ENCODE results near the gene MYO9B. TPM values are rescaled to one million over a fixed set of nuclear protein-coding genes. Genes with fewer than 3 reads are reported as not detected.
A peak's percentile ranks its signal among the peaks of the same experiment; 100 is the strongest.

The MYO9B gene
- total RNA-seq, 3 donors from 2014 or later (not counting 1 experiment from before 2014, with no cell fraction given): 321 to 378 (median 365) TPM

DNA sequence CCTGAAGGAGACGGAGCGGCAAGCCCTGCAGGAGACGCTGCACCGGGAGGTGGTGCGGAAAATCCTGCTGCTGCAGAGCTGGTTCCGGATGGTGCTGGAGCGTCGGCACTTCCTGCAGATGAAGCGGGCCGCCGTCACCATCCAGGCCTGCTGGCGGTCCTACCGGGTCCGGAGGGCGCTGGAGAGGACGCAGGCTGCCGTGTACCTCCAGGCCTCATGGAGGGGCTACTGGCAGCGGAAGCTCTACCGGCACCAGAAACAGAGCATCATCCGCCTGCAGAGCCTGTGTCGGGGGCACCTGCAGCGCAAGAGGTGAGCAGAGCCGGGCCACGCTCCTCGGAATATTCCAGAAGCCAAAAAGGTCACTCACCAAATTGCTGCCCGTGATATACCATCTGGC lies 117.2 kb downstream of the MYO9B start:
- no peaks in the 10 kb centered on the region for H3K27me3 Mint-ChIP-seq (ENCODE audit: low read depth in 2 of 2)
- no peak overlapping the region for H3K4me3 Mint-ChIP-seq
- H3K4me3 ChIP-seq (ENCODE audit: low read length): no peak overlapping the region
- H3K9me3 Mint-ChIP-seq: no peaks in the 10 kb centered on the region
- no peaks in the 10 kb centered on the region for H3K9me3 ChIP-seq (ENCODE audit: control insufficient read depth, insufficient read depth, low read length)
- H3K27ac ChIP-seq (ENCODE audit: low read length): no peak overlapping the region
- no peaks in the 10 kb centered on the region for H3K27me3 ChIP-seq (ENCODE audit: control insufficient read depth, insufficient read depth, low read length)
- H3K36me3 Mint-ChIP-seq: no peaks in the 10 kb centered on the region
- 98% methylated on average over 26 of the region's 26 CpGs for WGBS (ENCODE audit: insufficient coverage)
- intact Hi-C loops (cut with micrococcal nuclease): no loop called here
- H3K4me1 ChIP-seq (ENCODE audit: control insufficient read depth, insufficient read depth, low read length): no peaks in the 10 kb centered on the region
- ATAC-seq: no peak
- TF ChIP-seq, protein P1, sequence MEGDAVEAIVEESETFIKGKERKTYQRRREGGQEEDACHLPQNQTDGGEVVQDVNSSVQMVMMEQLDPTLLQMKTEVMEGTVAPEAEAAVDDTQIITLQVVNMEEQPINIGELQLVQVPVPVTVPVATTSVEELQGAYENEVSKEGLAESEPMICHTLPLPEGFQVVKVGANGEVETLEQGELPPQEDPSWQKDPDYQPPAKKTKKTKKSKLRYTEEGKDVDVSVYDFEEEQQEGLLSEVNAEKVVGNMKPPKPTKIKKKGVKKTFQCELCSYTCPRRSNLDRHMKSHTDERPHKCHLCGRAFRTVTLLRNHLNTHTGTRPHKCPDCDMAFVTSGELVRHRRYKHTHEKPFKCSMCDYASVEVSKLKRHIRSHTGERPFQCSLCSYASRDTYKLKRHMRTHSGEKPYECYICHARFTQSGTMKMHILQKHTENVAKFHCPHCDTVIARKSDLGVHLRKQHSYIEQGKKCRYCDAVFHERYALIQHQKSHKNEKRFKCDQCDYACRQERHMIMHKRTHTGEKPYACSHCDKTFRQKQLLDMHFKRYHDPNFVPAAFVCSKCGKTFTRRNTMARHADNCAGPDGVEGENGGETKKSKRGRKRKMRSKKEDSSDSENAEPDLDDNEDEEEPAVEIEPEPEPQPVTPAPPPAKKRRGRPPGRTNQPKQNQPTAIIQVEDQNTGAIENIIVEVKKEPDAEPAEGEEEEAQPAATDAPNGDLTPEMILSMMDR (IDR thresholded peaks at IDR 0.05): no peak
- peaks cover 0 to 11% of the 10 kb centered on the region in 2 donors for H3K4me1 Mint-ChIP-seq
- no peak for DNase-seq
- H3K27ac Mint-ChIP-seq: no peak overlapping the region
- H3K36me3 ChIP-seq (ENCODE audit: control insufficient read depth, insufficient read depth, low read length): peaks cover 84% of the 10 kb centered on the region

- Histone ChIP-seq H3K36me3 (ENCODE audit: control insufficient read depth, insufficient read depth, low read length) (peaks cover 81% of the 10 kb centered on the region), H3K9me3 (ENCODE audit: control insufficient read depth, insufficient read depth, low read length) (no peaks in the 10 kb centered on the region), H3K4me3 (ENCODE audit: low read length) (no peak overlapping the region), H3K27ac (ENCODE audit: low read length) (no peak overlapping the region), H3K27me3 (ENCODE audit: control insufficient read depth, insufficient read depth, low read length) (no peaks in the 10 kb centered on the region), H3K4me1 (ENCODE audit: control insufficient read depth, insufficient read depth, low read length) (no peaks in the 10 kb centered on the region)
- no peak for ATAC-seq
- Mint-ChIP-seq H3K27me3 (ENCODE audit: low read depth in 2 of 2) (no peaks in the 10 kb centered on the region), H3K36me3 (no peaks in the 10 kb centered on the region), H3K27ac (no peak overlapping the region), H3K9me3 (no peaks in the 10 kb centered on the region), H3K4me1 (peaks cover 0 to 11% of the 10 kb centered on the region in 2 donors), H3K4me3 (no peak overlapping the region)
- no peak for DNase-seq
- 97% methylated on average over 16 of the region's 16 CpGs for WGBS (ENCODE audit: insufficient coverage)
- intact Hi-C loops (cut with micrococcal nuclease): no loop called here
- TF ChIP-seq, protein P1 (IDR thresholded peaks at IDR 0.05): no peak
These were observed 119.0 kb downstream of the MYO9B start for GRCh38 chr19:17194608-17195007.

GRCh38 chr19:17195106-17195505 lies 119.5 kb downstream of the MYO9B start:
- no peak overlapping the region for H3K4me3 Mint-ChIP-seq
- Histone ChIP-seq H3K9me3 (ENCODE audit: control insufficient read depth, insufficient read depth, low read length) (no peaks in the 10 kb centered on the region), H3K36me3 (ENCODE audit: control insufficient read depth, insufficient read depth, low read length) (peaks cover 78% of the 10 kb centered on the region), H3K27me3 (ENCODE audit: control insufficient read depth, insufficient read depth, low read length) (no peaks in the 10 kb centered on the region), H3K27ac (ENCODE audit: low read length) (no peak overlapping the region), H3K4me3 (ENCODE audit: low read length) (no peak overlapping the region), H3K4me1 (ENCODE audit: control insufficient read depth, insufficient read depth, low read length) (no peaks in the 10 kb centered on the region)
- no peaks in the 10 kb centered on the region for H3K27me3 Mint-ChIP-seq (ENCODE audit: low read depth in 2 of 2)
- TF ChIP-seq, protein P1 (IDR thresholded peaks at IDR 0.05): no peak
- WGBS (ENCODE audit: insufficient coverage): 97% methylated on average over 23 of the region's 23 CpGs
- no peaks in the 10 kb centered on the region for H3K36me3 Mint-ChIP-seq
- no peaks in the 10 kb centered on the region for H3K9me3 Mint-ChIP-seq
- no peak overlapping the region for H3K27ac Mint-ChIP-seq
- H3K4me1 Mint-ChIP-seq: peaks cover 0 to 11% of the 10 kb centered on the region in 2 donors
- intact Hi-C loops (cut with micrococcal nuclease): no loop called here
- no peak for DNase-seq
- ATAC-seq: no peak

GRCh38 chr19:17196610-17197009 lies 121.0 kb downstream of the MYO9B start:
- Histone ChIP-seq H3K4me1 (ENCODE audit: control insufficient read depth, insufficient read depth, low read length) (no peaks in the 10 kb centered on the region), H3K9me3 (ENCODE audit: control insufficient read depth, insufficient read depth, low read length) (no peaks in the 10 kb centered on the region), H3K27me3 (ENCODE audit: control insufficient read depth, insufficient read depth, low read length) (no peaks in the 10 kb centered on the region), H3K4me3 (ENCODE audit: low read length) (no peak overlapping the region), H3K36me3 (ENCODE audit: control insufficient read depth, insufficient read depth, low read length) (peaks cover 79% of the 10 kb centered on the region), H3K27ac (ENCODE audit: low read length) (no peak overlapping the region)
- Mint-ChIP-seq H3K36me3 (no peaks in the 10 kb centered on the region), H3K27me3 (ENCODE audit: low read depth in 2 of 2) (no peaks in the 10 kb centered on the region), H3K4me1 (peaks cover 0 to 11% of the 10 kb centered on the region in 2 donors), H3K9me3 (no peaks in the 10 kb centered on the region), H3K27ac (peak overlapping the region in 1 of 2 donors; percentile 6), H3K4me3 (no peak overlapping the region)
- ATAC-seq (no peak), DNase-seq (no peak)
- intact Hi-C loops (cut with micrococcal nuclease): no loop called here
- TF ChIP-seq, protein P1 (IDR thresholded peaks at IDR 0.05): no peak
- over 99% methylated on average over 7 of the region's 7 CpGs for WGBS (ENCODE audit: insufficient coverage)
